Measurements from ENCODE around the gene GNS. TPM values are rescaled to one million over a fixed set of nuclear protein-coding genes. Genes with fewer than 3 reads are reported as not detected.

The GNS gene
- total RNA-seq, 2 donors from 2014 or later = 76.5 to 106 TPM

DNA sequence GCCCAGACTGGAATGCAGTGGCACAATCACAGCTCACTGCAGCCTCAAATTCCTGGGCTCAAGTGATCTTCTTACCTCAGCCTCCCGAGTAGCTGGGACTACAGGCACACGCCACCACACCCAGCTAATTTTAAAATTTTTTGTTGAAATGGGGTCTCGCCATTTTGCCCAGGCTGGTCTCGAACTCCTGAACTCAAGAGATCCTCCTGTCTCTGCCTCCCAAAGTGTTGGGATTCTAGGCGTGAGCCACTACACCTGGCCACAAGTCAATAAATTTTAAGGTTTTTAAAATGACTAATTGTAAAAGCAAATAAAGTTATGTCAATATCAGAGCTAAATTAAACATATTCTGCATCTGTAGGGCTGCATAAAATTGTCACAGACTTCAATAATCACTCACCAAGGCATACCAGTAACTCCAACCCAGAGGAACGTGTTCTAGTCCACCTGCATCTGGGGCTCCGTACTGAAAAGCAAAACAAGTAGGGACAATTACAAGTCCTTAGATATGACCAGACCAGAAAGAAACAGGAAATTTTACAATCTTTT, 13.9 kb downstream of the GNS start:
- Histone ChIP-seq H3K4me1 (no peaks in the 10 kb centered on the region), H3K36me3 (peaks cover 38% of the 10 kb centered on the region), H3K9me3 (no peaks in the 10 kb centered on the region), H3K27me3 (no peaks in the 10 kb centered on the region), H3K4me3 (no peak overlapping the region), H3K27ac (no peak overlapping the region)
- DNase-seq (ENCODE audit: low spot score) = no peak
- TF ChIP-seq, protein P1, sequence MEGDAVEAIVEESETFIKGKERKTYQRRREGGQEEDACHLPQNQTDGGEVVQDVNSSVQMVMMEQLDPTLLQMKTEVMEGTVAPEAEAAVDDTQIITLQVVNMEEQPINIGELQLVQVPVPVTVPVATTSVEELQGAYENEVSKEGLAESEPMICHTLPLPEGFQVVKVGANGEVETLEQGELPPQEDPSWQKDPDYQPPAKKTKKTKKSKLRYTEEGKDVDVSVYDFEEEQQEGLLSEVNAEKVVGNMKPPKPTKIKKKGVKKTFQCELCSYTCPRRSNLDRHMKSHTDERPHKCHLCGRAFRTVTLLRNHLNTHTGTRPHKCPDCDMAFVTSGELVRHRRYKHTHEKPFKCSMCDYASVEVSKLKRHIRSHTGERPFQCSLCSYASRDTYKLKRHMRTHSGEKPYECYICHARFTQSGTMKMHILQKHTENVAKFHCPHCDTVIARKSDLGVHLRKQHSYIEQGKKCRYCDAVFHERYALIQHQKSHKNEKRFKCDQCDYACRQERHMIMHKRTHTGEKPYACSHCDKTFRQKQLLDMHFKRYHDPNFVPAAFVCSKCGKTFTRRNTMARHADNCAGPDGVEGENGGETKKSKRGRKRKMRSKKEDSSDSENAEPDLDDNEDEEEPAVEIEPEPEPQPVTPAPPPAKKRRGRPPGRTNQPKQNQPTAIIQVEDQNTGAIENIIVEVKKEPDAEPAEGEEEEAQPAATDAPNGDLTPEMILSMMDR (IDR thresholded peaks at IDR 0.05) = no peak

DNA sequence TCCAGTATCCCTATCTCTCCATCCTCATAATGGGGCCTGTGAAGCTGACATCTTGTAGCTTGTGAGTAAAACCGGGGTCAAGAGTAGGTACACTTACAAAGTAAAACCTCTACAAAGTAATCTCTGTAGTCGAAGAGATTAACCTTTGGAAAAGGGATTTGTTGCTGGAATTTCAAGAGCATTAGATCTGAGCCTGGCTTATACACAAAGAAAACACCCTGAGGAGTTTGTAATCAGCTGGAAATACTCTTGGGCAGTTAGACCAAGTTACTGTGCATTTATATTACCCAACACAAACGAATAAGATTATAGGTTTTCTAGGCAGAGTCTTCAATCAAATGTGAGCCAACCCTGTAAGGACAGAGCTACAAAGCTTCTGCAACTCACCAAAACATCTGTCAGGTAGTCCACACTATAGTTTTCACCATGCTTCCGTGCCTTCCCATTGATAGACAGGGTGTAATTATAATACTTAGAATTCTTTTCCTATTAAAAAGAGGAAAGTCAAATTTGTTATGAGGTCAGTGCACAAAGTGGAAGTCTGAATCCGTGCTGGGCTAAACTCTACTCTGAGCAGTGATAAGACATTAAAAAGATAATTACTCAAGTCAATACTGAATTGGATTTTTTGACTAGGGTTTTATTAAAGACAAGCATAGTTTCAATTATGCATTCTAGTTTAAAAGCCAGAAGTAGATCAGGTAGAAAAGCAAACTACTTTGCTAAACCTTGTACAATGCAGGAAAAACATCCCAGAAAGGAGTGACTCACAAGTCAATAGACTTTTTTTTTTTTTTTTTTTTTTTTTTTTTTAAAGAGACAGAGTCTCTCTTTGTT, 14.6 kb downstream of the GNS start:
- Histone ChIP-seq H3K4me3 (no peak overlapping the region), H3K27ac (no peak overlapping the region), H3K9me3 (no peaks in the 10 kb centered on the region), H3K27me3 (no peaks in the 10 kb centered on the region), H3K4me1 (no peaks in the 10 kb centered on the region), H3K36me3 (peaks cover 38% of the 10 kb centered on the region)
- TF ChIP-seq, protein P1 (IDR thresholded peaks at IDR 0.05) = no peak
- DNase-seq (ENCODE audit: low spot score) = no peak

DNA sequence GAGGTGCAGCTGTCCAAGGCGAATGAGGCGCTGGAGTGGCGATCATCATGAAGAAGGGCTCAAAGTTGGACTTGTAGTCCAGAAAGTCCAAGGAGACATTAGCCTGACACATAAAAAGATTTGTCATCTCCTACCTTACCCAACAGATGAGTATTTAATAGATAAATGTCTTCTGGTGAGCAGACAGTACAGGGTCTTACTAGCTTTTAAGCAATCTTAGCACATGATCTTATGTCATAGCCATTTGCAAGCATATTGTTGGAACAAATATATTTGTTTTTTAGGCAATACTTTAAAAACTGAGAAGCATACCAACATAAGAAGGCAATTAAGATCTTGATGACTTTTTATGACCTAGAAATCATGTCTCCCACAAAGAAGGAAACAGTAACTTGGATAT, 16.0 kb downstream of the GNS start:
- Histone ChIP-seq H3K4me3 (no peak overlapping the region), H3K9me3 (no peaks in the 10 kb centered on the region), H3K27me3 (no peaks in the 10 kb centered on the region), H3K27ac (no peak overlapping the region), H3K4me1 (no peaks in the 10 kb centered on the region), H3K36me3 (peaks cover 50% of the 10 kb centered on the region)
- TF ChIP-seq, protein P1 (IDR thresholded peaks at IDR 0.05) = no peak
- no peak for DNase-seq (ENCODE audit: low spot score)

DNA sequence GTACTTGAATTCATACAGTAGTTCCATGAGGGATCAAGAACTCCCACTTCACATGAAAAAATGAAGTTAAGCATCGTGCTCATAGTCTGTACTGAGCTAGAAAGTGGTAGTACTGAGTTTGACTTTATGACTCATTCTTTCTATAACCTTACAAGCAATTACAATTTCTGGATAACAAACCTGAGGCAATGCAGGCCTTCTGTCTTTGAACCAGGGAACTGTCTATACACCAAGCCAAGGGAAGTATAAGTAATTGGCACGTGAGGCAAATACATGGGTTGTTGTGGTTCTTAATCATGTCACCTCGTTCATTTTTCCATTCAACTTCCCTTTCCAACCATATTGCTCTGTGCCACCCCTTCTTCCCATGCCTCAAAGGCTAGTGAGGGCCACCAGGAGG, 16.8 kb downstream of the GNS start:
- DNase-seq (ENCODE audit: low spot score) = no peak
- no peaks in the 10 kb centered on the region for H3K4me1 ChIP-seq
- no peaks in the 10 kb centered on the region for H3K9me3 ChIP-seq
- TF ChIP-seq, protein P1 (IDR thresholded peaks at IDR 0.05) = no peak
- H3K27ac ChIP-seq = no peak overlapping the region
- peaks cover 56% of the 10 kb centered on the region for H3K36me3 ChIP-seq
- H3K4me3 ChIP-seq = no peak overlapping the region
- H3K27me3 ChIP-seq = no peaks in the 10 kb centered on the region

DNA sequence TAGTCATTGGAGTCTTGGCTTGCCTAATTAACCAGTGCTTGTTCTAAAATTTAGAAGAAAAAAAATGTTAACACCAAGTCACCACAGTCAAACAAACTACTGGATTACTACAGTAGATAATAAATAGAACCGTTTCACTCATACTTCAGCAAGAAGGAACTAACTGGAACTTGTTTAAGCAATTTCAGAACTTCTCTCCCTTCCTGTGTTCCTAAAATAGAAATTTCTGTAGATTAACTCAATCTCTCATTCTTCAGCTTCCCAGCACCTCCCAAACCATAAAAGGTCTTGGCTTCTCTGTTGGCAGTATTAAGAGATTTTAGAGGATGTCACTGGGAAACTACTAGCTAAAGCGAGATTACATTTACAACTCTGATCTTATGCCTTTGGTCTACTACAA, 18.6 kb downstream of the GNS start:
- TF ChIP-seq, protein P1 (IDR thresholded peaks at IDR 0.05) = no peak

More for the DNA sequence above, 18.6 kb downstream of the GNS start:
- no peak overlapping the region for H3K27ac ChIP-seq
- H3K4me1 ChIP-seq = no peaks in the 10 kb centered on the region
- no peak for DNase-seq (ENCODE audit: low spot score)
- no peaks in the 10 kb centered on the region for H3K27me3 ChIP-seq
- no peaks in the 10 kb centered on the region for H3K9me3 ChIP-seq
- H3K36me3 ChIP-seq = peaks cover 71% of the 10 kb centered on the region
- H3K4me3 ChIP-seq = no peak overlapping the region
